MM.1S (cell line): ENCODE measurements around the gene PSAT1.

Source experiments
- DNase-seq: peaks from one replicate; pipeline ENCODE4 v3.0.0-alpha.2; 2015
- H2AFZ ChIP-seq: fragments of 300-600 bp; sonication (generic); 2 replicates; pipeline ENCODE4 v1.6.0; 2016; ENCODE audit warnings: antibody characterized with exemption, low read length
- H3F3A ChIP-seq: fragments of 300-600 bp; sonication (generic); 2 replicates; pipeline ENCODE4 v1.6.1; 2016; ENCODE audit warnings: mild to moderate bottlenecking, antibody characterized with exemption, low read length, moderate library complexity, mixed read lengths; ENCODE audit not compliant: insufficient read depth
- H3K27ac ChIP-seq: fragments of 300-600 bp; sonication (generic); 2 replicates; pipeline ENCODE4 v1.5.1; 2016; ENCODE audit warnings: mild to moderate bottlenecking, low read length
- H3K27me3 ChIP-seq: fragments of 300-600 bp; sonication (generic); replicated peaks from 2 replicates; pipeline ENCODE4 v1.6.0; 2016; ENCODE audit warnings: low read length; ENCODE audit not compliant: insufficient read depth
- H3K36me3 ChIP-seq: fragments of 300-600 bp; sonication (generic); replicated peaks from 2 replicates; pipeline ENCODE4 v1.6.1; 2016; ENCODE audit warnings: mild to moderate bottlenecking, low read length, mixed read lengths; ENCODE audit not compliant: insufficient read depth
- H3K4me1 ChIP-seq: fragments of 300-600 bp; sonication (generic); 2 replicates; pipeline ENCODE4 v1.6.1; 2016; ENCODE audit warnings: low read length, mixed read lengths
- H3K4me2 ChIP-seq: fragments of 300-600 bp; sonication (generic); 2 replicates; pipeline ENCODE4 v1.6.0; 2016; ENCODE audit warnings: low read depth, low read length
- H3K4me3 ChIP-seq: fragments of 300-600 bp; sonication (generic); 2 replicates; pipeline ENCODE4 v1.5.1; 2016; ENCODE audit warnings: low read length, mixed read lengths
- H3K79me2 ChIP-seq: fragments of 300-600 bp; sonication (generic); 2 replicates; pipeline ENCODE4 v1.6.1; 2016; ENCODE audit warnings: mixed run types, low read length, mixed read lengths
- H3K9ac ChIP-seq: fragments of 300-600 bp; sonication (generic); 2 replicates; pipeline ENCODE4 v1.6.1; 2016; ENCODE audit warnings: low read length, mixed read lengths
- H3K9me2 ChIP-seq: fragments of 300-600 bp; sonication (generic); replicated peaks from 2 replicates; pipeline ENCODE4 v1.6.1; 2016; ENCODE audit warnings: mild to moderate bottlenecking, low read length, mixed read lengths; ENCODE audit not compliant: insufficient read depth
- H3K9me3 ChIP-seq: fragments of 300-600 bp; sonication (generic); replicated peaks from 2 replicates; pipeline ENCODE4 v1.6.1; 2016; ENCODE audit warnings: mild to moderate bottlenecking, low read length, mixed read lengths; ENCODE audit not compliant: insufficient read depth
- H4K20me1 ChIP-seq: fragments of 300-600 bp; sonication (generic); 2 replicates; pipeline ENCODE4 v1.6.1; 2016; ENCODE audit warnings: mild to moderate bottlenecking, low read length, moderate library complexity, mixed read lengths; ENCODE audit not compliant: insufficient read depth
- CTCF ChIP-seq: fragments of 300-600 bp; sonication (generic); IDR thresholded peaks from 2 replicates; pipeline ENCODE4 v1.5.1; 2016; ENCODE audit warnings: antibody characterized with exemption, low read length, mixed read lengths
- EZH2 ChIP-seq: fragments of 300-600 bp; sonication (generic); optimal IDR thresholded peaks from 2 replicates; pipeline ENCODE3; 2017; ENCODE audit warnings: low read depth, mild to moderate bottlenecking, antibody characterized with exemption, low read length, mixed read lengths
- EZH2phosphoT487 ChIP-seq: fragments of 300-600 bp; sonication (generic); IDR thresholded peaks from 2 replicates; pipeline ENCODE4 v1.6.1; 2018; ENCODE audit warnings: antibody characterized with exemption, low read length

Gene PSAT1

DNA sequence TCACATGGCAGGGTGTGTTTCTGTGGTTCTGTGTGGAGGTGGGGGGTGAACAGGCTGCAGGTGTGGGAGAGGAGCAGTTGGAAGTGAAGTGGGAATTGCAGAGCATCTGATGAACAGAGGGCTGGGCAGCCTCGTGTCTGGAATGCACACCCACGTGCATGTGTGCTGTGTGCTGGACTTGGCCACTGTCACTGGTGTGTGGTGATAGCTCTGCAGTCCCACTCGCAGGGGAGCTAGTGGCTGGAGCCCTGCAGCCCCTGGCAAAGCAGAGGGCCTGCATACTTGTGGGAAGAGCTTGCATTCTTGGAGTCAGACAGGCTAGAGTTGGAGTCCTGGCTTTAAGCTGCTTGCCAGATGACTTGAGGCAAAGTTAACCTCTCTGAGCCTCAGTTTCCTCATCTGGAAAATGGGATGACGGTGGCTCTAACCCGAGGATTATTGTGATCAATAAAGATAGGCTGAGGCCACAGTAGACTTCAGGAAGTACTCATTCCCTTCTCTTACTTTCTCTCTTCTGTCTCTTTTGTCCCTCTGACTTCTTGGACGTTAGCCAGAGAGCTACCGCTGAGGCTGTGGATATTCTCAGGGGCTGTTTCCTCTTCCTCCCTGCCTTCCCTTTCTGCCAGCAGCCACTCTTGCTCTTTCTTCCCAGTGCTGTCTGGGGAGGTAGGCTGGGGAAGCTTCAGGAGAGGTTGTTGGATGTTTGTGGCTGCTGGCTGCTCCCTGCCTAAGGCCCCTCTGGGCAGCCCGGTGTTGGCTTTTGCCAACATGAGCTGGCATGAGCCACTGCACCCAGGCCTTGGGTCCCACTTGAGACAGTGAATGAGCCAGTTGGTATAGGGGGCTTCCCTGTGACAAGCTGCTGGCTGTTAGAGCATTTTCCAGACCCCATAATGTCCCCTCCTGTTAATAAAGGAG lies 18.3 kb downstream of the PSAT1 start:
- Histone ChIP-seq H3F3A (no peaks in the 10 kb centered on the region), H3K4me1 (no peaks in the 10 kb centered on the region), H3K9me2 (no peaks in the 10 kb centered on the region), H4K20me1 (no peaks in the 10 kb centered on the region), H3K4me3 (no peak overlapping the region), H3K79me2 (no peaks in the 10 kb centered on the region), H3K9me3 (no peaks in the 10 kb centered on the region), H3K36me3 (no peaks in the 10 kb centered on the region; the same call in none of the 2 replicates), H2AFZ (no peak overlapping the region), H3K27ac (no peak overlapping the region), H3K27me3 (no peaks in the 10 kb centered on the region), H3K4me2 (no peak overlapping the region), H3K9ac (no peak overlapping the region)
- TF ChIP-seq EZH2 (no peak), CTCF (no peak), EZH2phosphoT487 (no peak)
- DNase-seq = no peak

DNA sequence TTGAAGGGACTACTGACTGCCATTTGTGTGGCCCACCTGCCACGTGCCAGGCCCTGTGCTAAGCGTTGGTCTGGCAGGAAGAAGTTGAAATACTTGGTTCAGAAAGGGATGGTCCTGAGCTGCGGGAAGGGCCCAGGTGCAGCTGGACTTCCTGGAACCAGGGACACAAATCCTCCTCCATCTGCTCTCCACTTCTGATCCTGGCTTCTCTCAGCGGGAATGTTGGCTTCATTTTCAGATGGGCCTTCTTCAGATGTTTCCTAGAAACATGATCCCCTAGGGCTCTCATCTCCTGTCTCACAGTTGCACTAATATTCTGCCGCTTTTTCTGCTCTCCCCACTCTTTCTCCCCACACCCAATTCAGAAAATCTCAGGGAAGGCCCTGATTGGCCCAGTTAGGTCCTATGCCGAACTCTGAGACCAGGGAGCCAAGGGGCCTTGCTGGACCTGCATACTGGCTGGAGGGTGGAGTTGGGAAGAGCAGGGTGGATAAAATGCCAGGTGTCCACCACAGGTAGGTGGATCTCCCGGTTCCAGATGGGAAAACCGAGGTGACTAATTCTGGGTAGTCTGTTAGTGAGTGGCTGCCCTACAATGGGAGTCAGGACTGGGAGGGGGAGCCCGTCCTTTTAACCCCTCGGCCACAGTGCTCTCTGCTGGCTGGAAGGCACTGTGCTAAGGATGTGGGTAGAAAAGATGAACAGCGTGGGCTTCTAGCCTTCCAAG lies 19.4 kb downstream of the PSAT1 start:
- H3K4me3 ChIP-seq = no peak overlapping the region
- H4K20me1 ChIP-seq = no peaks in the 10 kb centered on the region
- no peaks in the 10 kb centered on the region for H3K9me3 ChIP-seq
- H3K27ac ChIP-seq = no peak overlapping the region
- no peaks in the 10 kb centered on the region; the same call in none of the 2 replicates for H3K36me3 ChIP-seq
- H3K4me2 ChIP-seq = no peak overlapping the region
- H2AFZ ChIP-seq = no peak overlapping the region
- TF ChIP-seq CTCF = no peak
- no peak for TF ChIP-seq EZH2phosphoT487
- TF ChIP-seq EZH2 = no peak
- H3K9me2 ChIP-seq = no peaks in the 10 kb centered on the region
- H3K9ac ChIP-seq = no peak overlapping the region
- no peaks in the 10 kb centered on the region for H3K79me2 ChIP-seq
- DNase-seq = no peak
- no peaks in the 10 kb centered on the region for H3F3A ChIP-seq
- H3K27me3 ChIP-seq = no peaks in the 10 kb centered on the region
- H3K4me1 ChIP-seq = no peaks in the 10 kb centered on the region

DNA sequence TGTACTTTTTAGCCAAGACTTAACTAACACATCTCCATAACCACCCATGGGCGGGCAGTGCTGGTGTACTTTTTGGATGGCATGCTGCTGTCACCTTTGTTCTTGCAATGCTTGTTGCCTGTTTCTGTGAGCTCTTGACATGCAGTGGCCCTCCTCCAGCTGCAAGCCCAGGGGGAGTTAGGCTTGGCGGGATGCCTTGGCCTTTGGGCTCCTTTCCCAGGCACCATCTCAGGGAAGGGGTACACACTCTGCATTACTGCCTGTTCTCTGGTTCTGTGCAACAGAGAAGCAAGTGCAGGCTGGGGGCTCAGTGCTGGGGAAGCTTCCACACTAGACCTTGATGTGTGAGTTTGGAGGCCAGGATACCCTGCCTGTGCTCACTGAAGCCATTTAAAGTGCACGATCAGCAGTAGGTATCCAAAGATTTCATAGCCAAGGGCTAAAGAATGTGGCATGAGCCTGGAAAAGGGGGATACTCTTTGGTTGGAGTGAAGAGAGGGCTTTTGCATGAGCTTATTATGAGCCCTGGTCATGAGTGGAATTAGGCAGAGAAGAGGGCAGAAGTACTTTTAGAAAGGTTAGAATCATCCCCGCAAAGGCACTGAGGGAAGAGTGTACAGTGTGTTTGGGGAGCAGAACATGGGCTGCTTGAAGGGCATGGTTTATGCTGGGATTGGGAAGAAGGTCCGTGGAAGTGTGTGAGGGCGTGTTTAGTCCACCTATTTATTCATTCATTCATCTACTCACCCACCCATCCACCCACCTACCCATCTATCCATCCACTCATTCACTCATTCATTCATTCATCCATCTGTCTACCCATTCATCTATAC lies 22.5 kb downstream of the PSAT1 start:
- Histone ChIP-seq H3K9me3 (no peaks in the 10 kb centered on the region), H3K4me3 (no peak overlapping the region), H3K36me3 (no peaks in the 10 kb centered on the region; the same call in none of the 2 replicates), H4K20me1 (no peaks in the 10 kb centered on the region), H3K79me2 (no peaks in the 10 kb centered on the region), H3K4me2 (no peak overlapping the region), H3K9ac (no peak overlapping the region), H3K27ac (no peak overlapping the region), H3K27me3 (no peaks in the 10 kb centered on the region), H3F3A (no peaks in the 10 kb centered on the region), H2AFZ (no peak overlapping the region), H3K9me2 (no peaks in the 10 kb centered on the region), H3K4me1 (no peaks in the 10 kb centered on the region)
- TF ChIP-seq EZH2phosphoT487 (no peak), CTCF (no peak), EZH2 (no peak)
- no peak for DNase-seq
